Left renal cortex interstitium (tissue), 4 donors: ENCODE data around the gene BORCS5. TPM values are rescaled to one million over a fixed set of nuclear protein-coding genes. Genes with fewer than 3 reads are reported as not detected.

Source experiments
- DNase-seq, 4 donors: peaks; one replicate each; pipeline ENCODE4 v3.0.0-alpha.2; 2013; ENCODE audit warnings: low read depth in 4 of 4, low spot score in 2 of 4, missing footprints in 1 of 4
- polyA plus RNA-seq, 4 donors: library from polyadenylated mRNA; unstranded; fragments of 120-200 nt; gene quantifications; one replicate each; pipeline ENCODE4 v1.2.1, GENCODE V29; 2013; ENCODE audit not compliant: insufficient read length in 4 of 4

BORCS5 gene
- polyA plus RNA-seq, 4 donors, result 7.4 to 10.1 (median 8.8) TPM

GRCh38 chr12:12427568-12427967 is 70.7 kb downstream of the BORCS5 start:
- no peak for DNase-seq

- no peak for DNase-seq
These were observed 71.2 kb downstream of the BORCS5 start for GRCh38 chr12:12428047-12428446.

GRCh38 chr12:12428961-12429657 is 72.2 kb downstream of the BORCS5 start:
- no peak for DNase-seq

- no peak for DNase-seq
These were observed 75.5 kb downstream of the BORCS5 start for GRCh38 chr12:12432364-12432763.

DNA sequence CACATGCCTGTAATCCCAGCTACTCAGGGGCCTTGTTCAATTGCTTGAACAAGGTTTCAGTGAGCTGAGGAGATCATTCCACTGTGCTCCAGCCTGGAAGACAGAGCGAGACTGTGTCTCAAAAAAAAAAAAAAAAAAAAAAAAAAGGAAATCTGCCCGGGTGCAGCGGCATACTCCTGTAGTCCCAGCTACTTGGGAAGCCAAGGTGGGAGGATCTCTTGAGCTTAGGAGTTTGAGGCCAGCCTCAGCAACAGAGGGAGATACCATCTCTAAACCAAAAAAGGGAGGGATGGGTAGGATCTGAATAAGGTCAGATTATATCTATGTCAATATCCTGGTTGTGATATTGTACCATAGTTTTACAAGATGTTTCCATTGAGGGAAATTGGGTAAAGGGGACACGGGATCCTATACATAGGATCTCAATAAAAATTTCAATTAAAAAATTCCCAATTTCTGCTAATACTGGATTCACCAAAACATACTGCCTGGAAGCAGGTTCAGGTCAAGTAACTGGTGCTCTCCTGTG is 76.4 kb downstream of the BORCS5 start:
- no peak for DNase-seq

- no peak for DNase-seq
These were observed 80.0 kb downstream of the BORCS5 start for GRCh38 chr12:12436831-12437345.

- no peak for DNase-seq
These were observed 82.8 kb downstream of the BORCS5 start for GRCh38 chr12:12439636-12440035.

DNA sequence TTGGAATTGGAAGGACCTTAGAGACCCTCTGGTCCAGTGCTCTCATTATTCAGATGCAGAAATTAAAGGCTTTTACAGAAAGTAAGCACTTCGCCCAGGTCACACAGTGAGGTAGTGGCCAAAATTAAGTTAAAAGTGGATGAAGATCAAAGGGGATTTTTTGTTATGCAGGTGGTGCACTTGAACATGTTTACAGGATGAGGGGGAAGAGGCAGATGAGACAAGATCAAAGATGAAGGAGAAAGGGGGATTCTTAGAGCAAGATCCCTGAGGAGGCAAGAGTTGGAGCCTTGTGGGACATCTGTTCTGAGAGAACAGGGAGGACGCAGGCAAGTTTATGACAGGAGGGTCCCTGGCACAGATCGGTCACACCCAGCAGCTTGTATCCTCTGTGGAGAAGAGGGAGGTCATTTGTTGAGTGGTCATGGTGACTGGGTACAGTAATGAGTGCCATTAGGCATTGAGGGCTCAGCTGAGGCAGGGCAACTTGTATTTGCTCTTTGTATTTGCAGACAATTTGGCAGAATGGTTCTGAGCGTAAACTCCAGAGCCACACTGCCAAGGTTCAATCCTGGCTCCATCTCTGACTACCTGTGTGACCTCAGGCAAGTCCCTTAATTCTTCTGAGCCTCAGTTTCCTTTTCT is 84.0 kb downstream of the BORCS5 start:
- no peak for DNase-seq

DNA sequence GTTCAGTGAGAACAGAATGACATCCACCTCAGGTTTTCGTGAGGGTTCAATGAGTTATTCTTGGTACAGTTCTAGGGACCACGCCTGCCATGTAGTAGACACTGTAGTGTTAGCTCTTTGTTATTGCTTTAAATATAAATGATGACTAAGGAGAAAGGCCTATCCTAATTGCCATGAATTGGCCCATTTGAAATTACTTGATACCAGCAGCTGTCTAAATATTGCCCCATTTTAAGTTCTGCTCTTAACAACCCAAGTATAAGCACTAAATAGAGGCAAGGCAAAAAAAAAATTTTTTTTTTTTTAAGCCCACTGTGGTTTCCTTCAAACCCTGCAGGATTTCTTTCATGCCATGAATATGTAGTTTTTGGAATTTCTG is 84.5 kb downstream of the BORCS5 start:
- DNase-seq, result no peak

GRCh38 chr12:12441843-12442461 is 85.1 kb downstream of the BORCS5 start:
- DNase-seq, result no peak

DNA sequence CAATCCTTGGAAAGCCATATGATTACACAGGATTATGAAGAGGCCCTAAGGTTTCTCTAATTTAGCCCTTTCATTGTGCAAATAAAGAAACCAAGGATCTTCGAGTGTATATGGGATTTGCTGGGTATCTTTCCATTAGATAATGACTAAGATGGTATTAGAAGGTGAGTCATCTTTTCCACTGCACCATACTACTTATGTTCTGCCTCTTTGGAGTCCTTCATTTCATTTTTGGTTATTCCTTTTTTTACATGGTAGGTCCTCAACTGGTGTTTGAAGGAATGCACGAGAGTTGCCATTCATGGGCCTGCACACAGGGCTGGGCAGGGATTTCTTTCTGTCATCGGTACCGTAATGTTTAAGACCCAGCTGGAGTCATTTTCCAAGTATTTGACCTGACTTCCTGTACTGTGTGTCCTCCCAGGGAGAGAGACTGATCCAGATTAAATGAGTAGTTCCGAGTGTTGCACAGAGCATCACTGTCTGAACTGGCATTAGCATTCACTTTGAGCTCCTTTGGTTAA is 85.7 kb downstream of the BORCS5 start:
- no peak for DNase-seq

- DNase-seq, result peak in 2 of 4 donors; percentile 13 to 41
These were observed 86.6 kb downstream of the BORCS5 start for GRCh38 chr12:12443431-12443878.

DNA sequence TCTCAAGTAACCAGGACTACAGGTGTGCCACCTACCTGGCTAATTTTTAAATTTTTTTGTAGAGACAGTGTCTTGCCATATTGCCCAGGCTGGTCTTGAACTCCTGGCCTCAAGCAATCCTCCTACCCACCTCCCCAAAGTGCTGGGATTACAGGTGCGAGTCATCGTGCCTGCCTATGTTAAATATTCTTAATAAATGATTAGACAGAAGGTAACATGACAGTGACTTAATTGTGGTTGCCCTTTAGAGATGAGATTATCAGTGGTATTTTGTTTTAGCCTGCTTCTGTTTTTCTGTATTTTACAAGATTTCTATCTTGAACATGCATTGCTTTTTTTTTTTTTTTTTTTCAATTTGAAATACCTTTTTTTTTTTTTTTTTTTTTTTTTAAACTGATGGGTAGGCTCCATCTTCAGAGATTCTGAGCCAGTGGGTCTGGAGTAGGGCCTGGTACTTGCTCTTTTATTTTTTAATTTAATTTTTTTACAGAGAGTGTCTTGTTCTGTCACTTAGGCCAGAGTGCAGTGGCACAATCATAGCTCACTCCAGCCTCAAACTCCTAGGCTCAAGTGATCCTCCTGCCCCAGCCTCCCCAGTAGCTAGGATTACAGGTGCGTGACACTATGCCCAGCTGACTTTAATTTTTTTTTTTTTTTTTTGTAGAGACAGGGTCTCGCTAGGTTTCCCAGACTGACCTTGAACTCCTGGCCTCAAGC is 88.4 kb downstream of the BORCS5 start:
- DNase-seq, result no peak

- DNase-seq, result no peak
These were observed 89.0 kb downstream of the BORCS5 start for GRCh38 chr12:12445882-12446181.

- no peak for DNase-seq
These were observed 89.9 kb downstream of the BORCS5 start for GRCh38 chr12:12446786-12447185.

DNA sequence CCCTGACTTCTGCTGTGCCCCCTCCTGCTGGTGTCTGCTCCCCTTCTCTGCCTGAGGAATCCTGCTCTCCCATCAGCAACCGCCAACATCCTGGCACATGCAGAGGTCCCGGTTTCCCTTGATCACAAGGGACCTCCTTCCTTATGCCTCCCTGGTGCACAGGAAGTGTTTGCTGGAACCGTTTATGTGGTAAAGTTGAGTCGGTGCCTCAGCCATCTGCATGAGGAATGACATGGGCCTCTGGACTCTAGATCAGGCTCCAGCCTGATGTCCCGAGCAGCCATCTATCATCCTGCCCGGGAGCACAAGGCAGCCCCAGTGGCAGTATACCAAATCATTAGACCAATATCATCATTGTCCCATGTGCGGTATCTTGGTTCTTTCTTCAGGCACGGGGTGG is 90.4 kb downstream of the BORCS5 start:
- DNase-seq, result no peak

GRCh38 chr12:12447837-12448236 is 91.0 kb downstream of the BORCS5 start:
- no peak for DNase-seq

GRCh38 chr12:12449533-12450025 is 92.7 kb downstream of the BORCS5 start:
- DNase-seq, result no peak

- DNase-seq, result no peak
These were observed 93.2 kb downstream of the BORCS5 start for GRCh38 chr12:12450043-12450471.

DNA sequence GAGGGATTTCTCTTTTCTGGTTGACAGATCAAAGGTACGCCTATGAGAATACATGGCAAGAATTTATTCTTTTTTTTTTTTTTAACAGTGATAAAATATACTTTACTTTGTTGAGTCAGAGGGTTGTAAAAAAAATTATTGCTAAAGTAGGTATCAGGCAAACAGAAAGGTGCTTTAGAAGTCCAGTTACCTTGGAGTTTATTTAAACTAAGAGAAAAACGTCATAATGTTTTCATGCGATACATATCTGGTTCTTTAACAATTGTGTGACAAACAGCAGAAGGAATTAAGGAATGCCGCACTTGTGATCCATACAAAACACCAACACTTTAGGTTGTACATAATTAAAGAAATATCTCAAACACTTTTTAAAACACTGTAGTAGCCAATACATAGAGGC is 94.2 kb downstream of the BORCS5 start:
- DNase-seq, result no peak
